Stimulated activated CD4-positive, alpha-beta T cell treated with anti-CD3 and anti-CD28 coated beads, Interleukin-12 subunit alpha, Interleukin-12 subunit beta, amount 100 ng/mL, for 4 hours (primary cell): ENCODE measurements around the gene C2CD3.

Experiments
- DNase-seq: peaks from one replicate; pipeline ENCODE4 v3.0.0-alpha.2; 2020

Gene C2CD3

DNA sequence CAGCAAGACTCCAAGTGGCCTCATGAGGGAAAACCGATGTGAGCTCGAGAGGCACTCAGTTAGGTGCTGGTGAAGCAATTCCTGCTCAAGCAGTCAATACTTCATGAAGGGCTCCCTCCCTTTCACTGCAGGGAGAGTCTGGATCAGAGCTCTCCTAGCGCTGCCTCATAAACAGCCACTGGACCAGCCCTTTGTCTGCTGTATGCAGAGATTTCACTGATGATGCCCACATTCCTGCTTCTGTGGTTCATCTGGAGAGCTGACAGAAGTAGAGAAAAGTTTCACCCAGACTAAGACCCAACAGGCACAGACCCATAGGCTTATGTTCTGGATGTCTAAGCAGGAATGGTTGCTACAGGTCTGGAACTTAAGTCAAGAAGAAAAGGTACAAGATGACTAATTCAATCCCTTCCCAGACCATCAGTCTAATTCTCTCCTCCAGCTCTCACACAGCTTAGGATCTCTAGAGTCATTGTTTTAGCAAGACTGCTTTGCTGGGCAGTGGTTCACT is 192.2 kb downstream of the C2CD3 start:
- no peak for DNase-seq

- DNase-seq = no peak
Observed at GRCh38 chr11:73977856-73978519, 192.8 kb downstream of the C2CD3 start.

GRCh38 chr11:73976451-73977151 is 194.2 kb downstream of the C2CD3 start:
- DNase-seq = no peak

GRCh38 chr11:73975479-73975757 is 195.4 kb downstream of the C2CD3 start:
- no peak for DNase-seq

DNA sequence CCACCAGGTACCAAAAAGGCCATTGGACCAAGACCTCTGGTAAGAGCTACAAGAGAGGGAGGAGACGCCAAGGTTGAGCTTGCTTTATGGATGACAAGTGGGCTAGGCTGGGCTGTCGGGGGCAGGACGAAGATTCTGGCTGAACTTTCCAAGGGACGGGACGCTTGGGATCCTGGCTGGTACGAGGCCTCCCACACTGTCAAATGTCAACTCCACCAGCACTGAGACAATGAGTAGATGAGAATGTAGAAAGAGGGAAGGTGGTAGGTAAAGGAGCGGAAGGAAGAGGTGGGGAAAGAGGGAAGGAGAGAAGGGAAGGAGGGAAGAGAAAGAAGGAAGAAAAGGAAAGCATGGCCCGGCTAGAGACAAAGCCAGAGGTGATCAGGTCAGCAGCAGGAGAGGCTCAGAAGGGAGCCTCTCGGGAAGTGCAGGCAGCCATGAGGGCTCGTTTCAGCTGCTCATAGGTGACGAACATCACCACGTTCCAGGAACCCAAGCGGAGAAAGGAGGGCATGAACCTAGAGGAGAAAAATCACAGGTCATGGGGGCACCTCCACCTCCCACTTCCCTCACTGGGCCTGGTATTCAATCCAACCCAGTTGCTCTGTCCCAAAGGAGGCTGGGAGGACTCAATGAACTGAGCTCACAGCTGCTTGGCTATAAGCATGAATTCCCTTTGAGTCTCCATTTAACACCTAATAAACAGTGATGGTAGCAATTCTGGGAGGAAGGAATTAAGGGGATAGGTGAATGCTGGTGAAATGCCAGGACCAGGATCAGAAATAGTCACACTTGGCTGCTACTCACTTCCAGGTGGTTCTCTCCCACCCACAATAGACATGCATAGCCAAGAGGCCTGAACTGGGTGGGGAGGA is 196.0 kb downstream of the C2CD3 start:
- no peak for DNase-seq

DNA sequence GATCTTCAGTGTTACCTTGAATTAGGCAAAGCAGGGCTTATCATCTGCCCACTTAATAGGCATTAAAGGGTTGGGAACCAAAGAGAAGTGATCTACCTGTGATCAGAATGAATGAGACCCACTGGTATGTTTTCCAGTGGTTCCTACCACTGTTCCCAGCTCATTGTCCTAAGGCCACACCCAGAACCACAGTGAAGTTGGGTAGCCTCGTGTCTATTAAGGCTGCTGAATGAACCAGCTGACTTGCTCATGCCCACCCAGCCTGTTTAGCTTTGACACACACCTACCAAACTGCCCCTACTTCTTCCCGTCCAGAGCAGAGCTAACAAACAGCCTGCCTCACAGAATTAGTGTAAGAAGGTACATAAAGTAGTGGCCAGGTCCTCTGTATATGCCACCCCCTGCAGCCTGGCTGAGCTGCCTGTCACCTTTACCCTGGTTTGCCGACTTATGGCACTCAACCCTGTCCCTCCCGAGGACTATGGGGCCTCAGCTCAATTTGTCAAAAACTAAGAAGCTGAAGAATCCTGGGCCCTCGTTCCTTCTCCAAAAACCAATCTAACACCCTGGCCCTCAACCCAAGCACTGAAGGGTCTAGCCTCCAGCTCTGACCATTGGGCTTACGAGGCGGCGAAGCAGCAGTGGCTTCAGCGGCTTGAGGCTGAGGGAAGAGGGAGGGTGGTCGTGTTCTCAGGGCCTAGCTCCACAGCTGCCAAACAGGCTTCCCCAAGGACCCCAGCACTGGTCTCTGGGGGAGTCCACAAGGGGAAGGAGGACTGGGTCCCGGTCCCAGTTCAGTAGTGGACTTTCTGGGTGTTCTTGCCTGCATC is 198.0 kb downstream of the C2CD3 start:
- DNase-seq = no peak

DNA sequence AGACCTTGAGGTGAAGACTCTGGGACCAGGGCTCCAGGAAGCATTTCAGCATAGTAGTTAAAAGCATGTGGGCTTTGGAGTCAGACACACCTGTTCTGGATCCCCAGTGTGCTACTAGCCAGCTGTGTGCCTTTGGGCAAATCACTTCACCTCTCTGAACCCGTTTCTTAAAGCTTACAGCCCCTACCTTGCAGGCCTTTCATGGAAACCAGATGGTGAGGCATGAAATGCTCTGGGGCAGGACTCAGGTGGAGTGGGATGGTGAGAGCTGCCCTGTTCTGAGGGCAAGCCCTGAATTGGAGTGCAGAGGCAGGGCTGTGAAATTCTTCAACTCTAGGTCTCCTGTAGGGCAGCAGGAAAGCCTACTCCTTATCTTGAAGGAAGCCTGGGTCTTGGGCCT is 198.6 kb downstream of the C2CD3 start:
- no peak for DNase-seq

DNA sequence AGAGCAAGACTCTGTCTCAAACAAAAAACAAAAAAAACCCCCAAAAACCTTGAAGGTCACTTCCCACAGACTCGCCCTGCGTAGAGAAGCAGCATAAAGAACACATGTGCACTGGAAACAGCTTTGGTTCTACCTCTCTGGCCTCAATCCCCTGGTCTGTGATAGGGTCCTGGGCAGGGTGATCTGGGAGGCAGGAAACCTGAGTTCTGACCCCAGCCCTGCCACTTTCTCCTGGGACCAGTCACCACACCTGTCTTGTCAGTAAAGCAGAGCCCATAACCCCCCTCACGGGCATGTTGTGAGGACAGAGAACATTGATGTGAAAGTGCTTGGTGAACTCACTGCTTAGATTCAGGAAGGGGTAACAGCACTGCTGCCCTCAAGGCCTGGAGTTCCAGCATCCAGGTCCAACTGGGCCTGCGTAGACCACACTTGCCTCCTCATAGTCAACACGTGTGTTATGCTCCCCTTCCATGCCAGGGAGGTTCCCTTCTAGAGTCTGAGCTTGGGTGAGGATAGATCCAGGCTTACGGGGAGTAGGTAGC is 199.6 kb downstream of the C2CD3 start:
- DNase-seq = no peak

DNA sequence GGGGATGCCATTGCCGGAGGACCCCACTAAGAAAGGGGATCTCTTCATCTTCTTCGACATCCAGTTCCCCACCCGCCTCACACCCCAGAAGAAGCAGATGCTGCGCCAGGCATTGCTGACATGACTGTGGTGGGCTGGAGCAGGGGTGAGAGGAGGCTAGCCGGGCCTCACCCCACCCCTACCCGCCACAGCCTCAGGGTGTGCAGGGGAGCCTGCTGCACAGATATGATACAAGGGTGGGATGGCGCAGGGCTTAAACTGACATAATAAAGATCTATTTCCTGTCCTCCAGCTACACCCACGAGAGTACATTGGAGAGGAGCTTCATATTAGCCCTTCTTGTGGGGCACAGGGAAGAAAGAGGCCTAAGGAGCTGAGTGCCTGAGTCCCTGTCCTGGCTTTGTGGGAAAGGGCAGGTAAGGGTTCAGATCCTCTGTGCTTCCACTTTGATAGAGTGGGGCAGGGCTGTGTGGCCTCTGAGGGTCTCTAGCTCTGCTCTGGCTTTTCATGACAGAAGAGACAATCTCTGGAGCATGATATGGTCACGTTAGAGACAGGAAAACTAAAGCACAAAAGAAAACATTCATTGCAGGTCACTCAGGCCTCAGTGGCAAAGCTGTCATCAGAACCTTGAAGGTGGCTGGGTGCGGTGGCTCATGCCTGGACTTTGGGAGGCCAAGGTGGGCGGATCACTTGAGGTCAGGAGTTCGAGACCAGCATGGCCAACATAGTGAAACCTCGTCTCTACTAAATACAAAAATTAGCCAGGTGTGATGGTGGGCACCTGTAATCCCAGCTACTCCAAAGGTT is 200.6 kb downstream of the C2CD3 start:
- no peak for DNase-seq

DNA sequence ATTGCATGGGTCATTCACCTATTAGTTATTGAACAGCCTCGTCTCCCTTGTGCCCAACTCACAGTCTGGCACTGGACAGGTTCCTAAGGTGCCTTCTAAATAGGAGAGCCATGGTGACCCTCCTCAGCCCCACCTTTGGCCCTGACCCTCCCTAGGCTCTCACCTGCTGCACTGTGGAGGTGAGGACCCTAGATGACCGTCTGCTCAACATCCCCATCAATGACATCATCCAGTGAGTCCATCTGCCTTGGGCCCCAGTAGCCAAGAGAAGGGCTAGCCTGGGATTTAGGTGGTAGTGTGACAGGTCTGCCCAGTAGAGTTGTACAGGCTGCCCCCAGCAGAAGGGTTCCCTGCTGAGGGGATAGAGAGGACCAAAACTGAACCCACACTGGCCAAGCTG is 201.7 kb downstream of the C2CD3 start:
- DNase-seq = no peak

GRCh38 chr11:73968356-73968966 is 202.3 kb downstream of the C2CD3 start:
- no peak for DNase-seq

GRCh38 chr11:73965764-73966121 is 205.1 kb downstream of the C2CD3 start:
- DNase-seq = no peak

GRCh38 chr11:73965076-73965763 is 205.6 kb downstream of the C2CD3 start:
- DNase-seq = no peak

DNA sequence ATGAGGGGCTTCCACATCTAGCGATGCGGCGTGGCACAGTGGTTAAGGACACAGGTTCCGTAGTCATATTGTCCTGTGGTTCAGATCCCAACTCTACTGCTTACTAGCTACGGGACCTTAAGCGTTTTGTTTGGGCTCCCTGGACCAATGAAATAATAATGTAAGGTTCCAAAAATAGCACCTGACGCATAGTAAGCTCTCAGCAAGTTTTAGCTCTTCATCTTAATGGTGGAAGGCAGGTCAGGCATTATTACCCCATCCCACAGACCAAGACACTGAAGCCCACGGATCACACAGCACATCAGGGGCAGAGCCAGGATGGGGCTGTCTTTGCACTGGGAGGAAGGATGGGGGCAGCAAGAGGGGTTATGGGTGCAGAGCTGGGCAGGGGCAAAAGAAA is 206.9 kb downstream of the C2CD3 start:
- no peak for DNase-seq
